PFSK-1 (cell line): Measurements from ENCODE around the gene PJA2.

ENCODE experiments used
- POLR2AphosphoS5 ChIP-seq: IDR thresholded peaks from 2 replicates; pipeline ENCODE4 v1.6.1; 2012; ENCODE audit warnings: low read depth, mild to moderate bottlenecking, control low read depth, low read length, moderate library complexity
- SIN3A ChIP-seq: IDR thresholded peaks from 2 replicates; pipeline ENCODE4 v1.6.1; 2012; ENCODE audit warnings: mild to moderate bottlenecking, low read length, moderate library complexity, borderline replicate concordance; ENCODE audit not compliant: insufficient read depth
- TAF1 ChIP-seq: IDR thresholded peaks from 2 replicates; pipeline ENCODE4 v1.6.1; 2012; ENCODE audit warnings: low read length, control low read depth, borderline replicate concordance; ENCODE audit not compliant: insufficient read depth
- TF ChIP-seq, protein P1 (sequence below), 2 experiments: IDR thresholded peaks; 2 replicates each; pipeline versions ENCODE4 v1.6.1 to v1.8.0; 2011 to 2012; ENCODE audit warnings: low read depth in 2 of 2, low read length in 2 of 2, control low read depth in 1 of 2, inconsistent platforms in 1 of 2, mild to moderate bottlenecking in 1 of 2, moderate library complexity in 1 of 2; ENCODE audit not compliant: insufficient read depth in 1 of 2

DNA sequence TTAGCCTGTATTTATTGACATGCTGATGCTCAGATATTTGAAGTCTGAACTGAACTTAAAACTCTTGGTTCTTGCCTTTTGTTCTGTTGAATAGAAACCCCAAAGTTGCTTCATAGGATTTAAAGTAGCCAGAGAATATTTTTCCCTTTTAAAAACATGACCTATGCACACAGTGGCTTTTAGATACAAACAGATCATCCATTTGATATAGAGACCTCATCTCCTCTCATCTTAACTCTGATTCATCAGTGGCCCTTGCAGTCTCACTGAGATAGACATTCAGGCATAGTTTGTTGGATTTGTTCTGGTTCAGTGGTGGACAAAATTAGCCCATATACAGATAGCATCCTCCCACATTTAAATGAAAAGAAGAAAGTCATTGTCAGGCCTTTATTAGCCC, 43.5 kb upstream of the PJA2 start:
- TF ChIP-seq SIN3A, result no peak
- no peak for TF ChIP-seq TAF1
- no peak for TF ChIP-seq POLR2AphosphoS5
- TF ChIP-seq, protein P1, sequence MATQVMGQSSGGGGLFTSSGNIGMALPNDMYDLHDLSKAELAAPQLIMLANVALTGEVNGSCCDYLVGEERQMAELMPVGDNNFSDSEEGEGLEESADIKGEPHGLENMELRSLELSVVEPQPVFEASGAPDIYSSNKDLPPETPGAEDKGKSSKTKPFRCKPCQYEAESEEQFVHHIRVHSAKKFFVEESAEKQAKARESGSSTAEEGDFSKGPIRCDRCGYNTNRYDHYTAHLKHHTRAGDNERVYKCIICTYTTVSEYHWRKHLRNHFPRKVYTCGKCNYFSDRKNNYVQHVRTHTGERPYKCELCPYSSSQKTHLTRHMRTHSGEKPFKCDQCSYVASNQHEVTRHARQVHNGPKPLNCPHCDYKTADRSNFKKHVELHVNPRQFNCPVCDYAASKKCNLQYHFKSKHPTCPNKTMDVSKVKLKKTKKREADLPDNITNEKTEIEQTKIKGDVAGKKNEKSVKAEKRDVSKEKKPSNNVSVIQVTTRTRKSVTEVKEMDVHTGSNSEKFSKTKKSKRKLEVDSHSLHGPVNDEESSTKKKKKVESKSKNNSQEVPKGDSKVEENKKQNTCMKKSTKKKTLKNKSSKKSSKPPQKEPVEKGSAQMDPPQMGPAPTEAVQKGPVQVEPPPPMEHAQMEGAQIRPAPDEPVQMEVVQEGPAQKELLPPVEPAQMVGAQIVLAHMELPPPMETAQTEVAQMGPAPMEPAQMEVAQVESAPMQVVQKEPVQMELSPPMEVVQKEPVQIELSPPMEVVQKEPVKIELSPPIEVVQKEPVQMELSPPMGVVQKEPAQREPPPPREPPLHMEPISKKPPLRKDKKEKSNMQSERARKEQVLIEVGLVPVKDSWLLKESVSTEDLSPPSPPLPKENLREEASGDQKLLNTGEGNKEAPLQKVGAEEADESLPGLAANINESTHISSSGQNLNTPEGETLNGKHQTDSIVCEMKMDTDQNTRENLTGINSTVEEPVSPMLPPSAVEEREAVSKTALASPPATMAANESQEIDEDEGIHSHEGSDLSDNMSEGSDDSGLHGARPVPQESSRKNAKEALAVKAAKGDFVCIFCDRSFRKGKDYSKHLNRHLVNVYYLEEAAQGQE (IDR thresholded peaks at IDR 0.05; ENCODE audit: insufficient read depth in 1 of 2, low read depth in 2 of 2, low read length in 2 of 2), result no peak
